Measurements from ENCODE around the gene FAM3D.
"Not testable (repeated sequence)": the region's sequence is repeated elsewhere in the genome, so short reads cannot be mapped to it uniquely, and the experiment has no call there.

Gene FAM3D

DNA sequence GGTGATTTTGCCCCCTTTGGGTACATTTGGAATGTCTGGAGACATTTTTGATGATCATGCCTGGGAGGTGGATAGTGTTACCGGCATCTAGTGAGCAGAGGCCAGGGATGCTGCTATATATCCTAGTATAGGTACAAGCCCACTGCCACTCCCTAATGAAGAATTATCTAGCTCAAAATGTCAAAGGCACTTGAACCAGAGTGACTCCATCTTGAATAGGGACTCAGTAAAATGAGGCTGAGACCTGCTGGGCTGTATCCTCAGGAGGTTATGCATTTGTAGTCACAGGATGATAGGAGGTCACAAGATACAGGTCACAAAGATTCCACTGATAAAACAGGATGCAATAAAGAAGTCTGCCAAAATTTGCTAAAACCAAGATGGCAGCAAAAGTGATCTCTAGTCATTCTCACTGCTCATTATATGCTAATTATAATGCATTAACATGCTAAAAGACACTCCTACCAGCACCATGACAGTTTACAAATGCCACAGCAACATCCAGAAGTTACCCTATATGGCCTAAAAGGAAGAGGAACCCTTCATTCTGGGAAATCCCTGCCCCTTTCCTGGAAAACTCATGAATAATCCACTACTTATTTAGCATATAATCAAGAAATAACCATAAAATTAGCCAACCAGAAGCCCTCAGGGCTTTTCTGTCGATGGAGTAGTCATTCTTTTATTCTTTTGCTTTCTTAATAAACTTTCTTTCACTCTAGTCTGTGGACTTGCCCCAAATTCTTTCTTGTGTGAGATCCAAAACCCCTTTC lies 40.0 kb upstream of the FAM3D start:
- Histone ChIP-seq H3K27me3 (replicated peaks; ENCODE audit: control insufficient read depth, insufficient read depth, low read length) (no peaks in the 10 kb centered on the region), H3K36me3 (ENCODE audit: control insufficient read depth, insufficient read depth, low read length) (no peaks in the 10 kb centered on the region), H3K4me3 (replicated peaks; ENCODE audit: low read depth, low read length) (no peak overlapping the region)
- TF ChIP-seq, protein P1, sequence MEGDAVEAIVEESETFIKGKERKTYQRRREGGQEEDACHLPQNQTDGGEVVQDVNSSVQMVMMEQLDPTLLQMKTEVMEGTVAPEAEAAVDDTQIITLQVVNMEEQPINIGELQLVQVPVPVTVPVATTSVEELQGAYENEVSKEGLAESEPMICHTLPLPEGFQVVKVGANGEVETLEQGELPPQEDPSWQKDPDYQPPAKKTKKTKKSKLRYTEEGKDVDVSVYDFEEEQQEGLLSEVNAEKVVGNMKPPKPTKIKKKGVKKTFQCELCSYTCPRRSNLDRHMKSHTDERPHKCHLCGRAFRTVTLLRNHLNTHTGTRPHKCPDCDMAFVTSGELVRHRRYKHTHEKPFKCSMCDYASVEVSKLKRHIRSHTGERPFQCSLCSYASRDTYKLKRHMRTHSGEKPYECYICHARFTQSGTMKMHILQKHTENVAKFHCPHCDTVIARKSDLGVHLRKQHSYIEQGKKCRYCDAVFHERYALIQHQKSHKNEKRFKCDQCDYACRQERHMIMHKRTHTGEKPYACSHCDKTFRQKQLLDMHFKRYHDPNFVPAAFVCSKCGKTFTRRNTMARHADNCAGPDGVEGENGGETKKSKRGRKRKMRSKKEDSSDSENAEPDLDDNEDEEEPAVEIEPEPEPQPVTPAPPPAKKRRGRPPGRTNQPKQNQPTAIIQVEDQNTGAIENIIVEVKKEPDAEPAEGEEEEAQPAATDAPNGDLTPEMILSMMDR (IDR thresholded peaks at IDR 0.05; ENCODE audit: insufficient read depth, low read length, poor library complexity, severe bottlenecking) = no peak
- DNase-seq (ENCODE audit: extremely low read depth, insufficient read length) = no peak

DNA sequence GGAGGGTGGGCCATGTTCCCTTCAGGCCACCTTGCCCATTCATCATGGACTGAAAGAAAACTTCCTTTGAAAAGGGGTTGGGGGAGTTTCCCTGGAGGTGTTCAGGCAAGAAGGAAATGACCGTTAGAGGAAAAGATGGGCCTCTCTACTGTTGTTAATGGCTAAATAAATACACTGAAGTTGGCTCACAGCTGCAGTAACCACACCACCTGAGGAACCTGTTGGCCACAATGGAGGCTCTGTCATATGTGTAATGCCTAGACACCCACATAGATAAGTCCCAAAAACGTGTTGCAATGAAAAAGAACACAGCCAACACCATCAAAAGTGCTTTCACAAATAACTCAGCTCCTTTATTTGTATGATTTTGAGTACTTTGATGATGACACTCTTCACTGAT lies 38.2 kb upstream of the FAM3D start:
- Histone ChIP-seq H3K4me3 (replicated peaks; ENCODE audit: low read depth, low read length) (no peak overlapping the region), H3K27me3 (replicated peaks; ENCODE audit: control insufficient read depth, insufficient read depth, low read length) (no peaks in the 10 kb centered on the region), H3K36me3 (ENCODE audit: control insufficient read depth, insufficient read depth, low read length) (no peaks in the 10 kb centered on the region)
- no peak for DNase-seq (ENCODE audit: extremely low read depth, insufficient read length)
- TF ChIP-seq, protein P1 (IDR thresholded peaks at IDR 0.05; ENCODE audit: insufficient read depth, low read length, poor library complexity, severe bottlenecking) = no peak

DNA sequence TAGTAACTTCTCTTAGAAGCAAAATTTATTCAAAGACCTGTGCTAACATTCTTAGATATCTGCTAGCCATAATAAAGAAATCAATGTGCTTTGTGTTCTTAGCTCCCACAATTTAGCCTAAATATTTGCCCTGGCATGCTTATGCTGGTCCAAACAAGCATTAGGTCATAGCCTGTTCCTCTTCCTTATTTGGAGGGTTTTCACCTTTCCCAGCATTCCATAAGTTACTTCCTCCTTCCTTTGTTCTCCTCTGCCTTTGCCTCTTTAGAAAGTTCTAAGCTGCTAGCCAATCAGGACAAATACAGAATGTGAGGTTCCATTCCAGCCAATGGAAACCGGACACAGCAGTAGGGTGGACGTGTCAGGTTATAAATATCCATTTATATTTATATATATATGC lies 37.7 kb upstream of the FAM3D start:
- H3K27me3 ChIP-seq (replicated peaks; ENCODE audit: control insufficient read depth, insufficient read depth, low read length); DNase-seq (ENCODE audit: extremely low read depth, insufficient read length); H3K36me3 ChIP-seq (ENCODE audit: control insufficient read depth, insufficient read depth, low read length); H3K4me3 ChIP-seq (replicated peaks; ENCODE audit: low read depth, low read length): not testable (repeated sequence)

DNA sequence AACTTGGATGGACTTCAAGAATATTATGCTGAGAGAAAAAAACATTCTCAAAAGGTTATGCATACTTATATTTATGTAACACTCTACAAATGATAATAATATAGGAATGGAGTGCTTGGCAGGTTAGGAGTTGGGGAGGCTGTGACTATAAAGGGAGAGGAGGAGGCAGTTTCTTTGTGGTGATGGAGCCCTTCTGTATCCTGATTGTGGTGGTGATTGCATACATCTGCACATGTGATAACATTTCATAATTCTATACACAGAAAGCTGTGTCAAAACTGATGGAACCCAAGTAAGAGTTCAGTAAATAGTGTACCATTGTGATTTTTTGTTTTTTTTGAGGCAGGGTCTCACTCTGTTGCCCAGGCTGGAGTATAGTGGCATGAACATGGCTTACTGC lies 31.7 kb upstream of the FAM3D start:
- H3K27me3 ChIP-seq (replicated peaks; ENCODE audit: control insufficient read depth, insufficient read depth, low read length) = no peaks in the 10 kb centered on the region
- TF ChIP-seq, protein P1 (IDR thresholded peaks at IDR 0.05; ENCODE audit: insufficient read depth, low read length, poor library complexity, severe bottlenecking) = no peak
- H3K36me3 ChIP-seq (ENCODE audit: control insufficient read depth, insufficient read depth, low read length) = no peaks in the 10 kb centered on the region
- DNase-seq (ENCODE audit: extremely low read depth, insufficient read length) = no peak
- H3K4me3 ChIP-seq (replicated peaks; ENCODE audit: low read depth, low read length) = no peak overlapping the region

DNA sequence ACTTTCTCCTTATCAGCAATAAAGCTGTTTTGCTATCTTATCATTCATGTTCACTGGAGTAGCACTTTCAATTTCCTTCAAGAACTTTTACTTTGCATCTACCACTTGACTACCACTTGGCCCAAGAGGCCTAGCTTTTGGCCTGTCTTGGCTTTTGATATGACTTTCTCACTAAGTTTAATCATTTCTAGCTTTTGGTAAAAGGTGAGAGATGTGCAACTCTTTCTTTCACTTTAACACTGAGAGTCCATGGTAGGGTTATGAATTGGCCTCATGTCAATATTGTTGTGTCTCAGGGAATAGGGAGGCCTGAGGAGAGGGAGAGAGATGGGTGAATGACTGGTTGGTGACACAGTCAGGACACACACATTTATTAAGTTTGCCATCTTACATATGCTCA lies 31.0 kb upstream of the FAM3D start:
- TF ChIP-seq, protein P1 (IDR thresholded peaks at IDR 0.05; ENCODE audit: insufficient read depth, low read length, poor library complexity, severe bottlenecking) = no peak
- no peaks in the 10 kb centered on the region for H3K27me3 ChIP-seq (replicated peaks; ENCODE audit: control insufficient read depth, insufficient read depth, low read length)
- H3K36me3 ChIP-seq (ENCODE audit: control insufficient read depth, insufficient read depth, low read length) = no peaks in the 10 kb centered on the region

DNA sequence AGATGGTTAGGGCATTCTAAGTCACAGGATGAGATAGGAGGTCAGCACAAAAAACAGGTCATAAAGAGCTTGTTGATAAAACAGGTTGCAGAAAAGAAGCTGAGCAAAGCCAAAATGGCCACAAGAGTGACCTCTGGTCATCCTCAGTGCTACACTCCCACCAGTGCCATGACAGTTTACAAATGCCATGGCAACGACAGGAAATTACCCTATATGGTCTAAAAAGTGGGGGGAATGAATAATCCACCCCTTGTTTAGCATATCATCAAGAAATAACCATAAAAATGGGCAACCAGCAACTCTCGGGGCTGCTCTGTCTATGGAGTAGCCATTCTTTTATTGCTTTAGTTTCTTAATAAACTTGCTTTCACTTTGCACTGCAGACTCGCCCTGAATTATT lies 30.2 kb upstream of the FAM3D start:
- not testable (repeated sequence) for DNase-seq (ENCODE audit: extremely low read depth, insufficient read length); H3K27me3 ChIP-seq (replicated peaks; ENCODE audit: control insufficient read depth, insufficient read depth, low read length); H3K4me3 ChIP-seq (replicated peaks; ENCODE audit: low read depth, low read length); H3K36me3 ChIP-seq (ENCODE audit: control insufficient read depth, insufficient read depth, low read length)

More for the DNA sequence above, 31.0 kb upstream of the FAM3D start:
- no peak overlapping the region for H3K4me3 ChIP-seq (replicated peaks; ENCODE audit: low read depth, low read length)
- no peak for DNase-seq (ENCODE audit: extremely low read depth, insufficient read length)

DNA sequence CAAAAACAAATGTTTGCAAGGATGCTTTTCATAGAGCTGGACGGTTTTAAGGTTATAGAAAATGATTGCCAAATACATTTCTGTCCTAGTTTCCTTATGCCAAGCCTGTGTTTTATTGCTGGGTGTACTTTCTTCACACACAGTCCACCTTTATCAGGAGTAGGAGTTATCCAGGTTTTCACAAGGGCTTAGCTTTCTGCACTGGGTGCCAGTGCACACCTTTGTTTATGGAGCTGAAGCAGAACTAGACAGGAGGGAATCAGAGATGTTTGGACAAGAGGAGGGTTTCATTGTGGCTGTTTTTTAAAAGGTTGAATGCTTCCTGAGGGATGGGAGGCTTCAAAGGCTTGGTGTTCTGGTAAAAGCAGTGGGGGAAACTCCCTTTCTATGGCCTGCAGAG lies 29.5 kb upstream of the FAM3D start:
- H3K27me3 ChIP-seq (replicated peaks; ENCODE audit: control insufficient read depth, insufficient read depth, low read length) = no peaks in the 10 kb centered on the region
- TF ChIP-seq, protein P1 (IDR thresholded peaks at IDR 0.05; ENCODE audit: insufficient read depth, low read length, poor library complexity, severe bottlenecking) = no peak
- H3K36me3 ChIP-seq (ENCODE audit: control insufficient read depth, insufficient read depth, low read length) = no peaks in the 10 kb centered on the region
- DNase-seq (ENCODE audit: extremely low read depth, insufficient read length) = no peak
- H3K4me3 ChIP-seq (replicated peaks; ENCODE audit: low read depth, low read length) = no peak overlapping the region

Data from GM06990 (cell line).